IMR-90 (cell line): ENCODE measurements around the gene NEO1.

Experiments
- BHLHE40 ChIP-seq: fragments of 150-350 bp; IDR thresholded peaks from 2 replicates; pipeline ENCODE4 v1.6.1; 2016; ENCODE audit warnings: mild to moderate bottlenecking, low read depth, low read length
- CEBPB ChIP-seq: IDR thresholded peaks from 2 replicates; pipeline ENCODE4 v1.6.1; 2012; ENCODE audit warnings: low read depth, low read length, improper control_type of control experiment
- CHD1 ChIP-seq: IDR thresholded peaks from 2 replicates; pipeline ENCODE4 v1.6.1; 2012; ENCODE audit warnings: low read depth, low read length, improper control_type of control experiment
- MAFK ChIP-seq: IDR thresholded peaks from 2 replicates; pipeline ENCODE4 v1.6.1; 2012; ENCODE audit warnings: low read depth, low read length, improper control_type of control experiment
- MAZ ChIP-seq: IDR thresholded peaks from 2 replicates; pipeline ENCODE4 v1.6.1; 2012; ENCODE audit warnings: low read depth, mild to moderate bottlenecking, low read length, improper control_type of control experiment, moderate library complexity, borderline replicate concordance
- MXI1 ChIP-seq: IDR thresholded peaks from 2 replicates; pipeline ENCODE4 v1.6.1; 2012; ENCODE audit warnings: low read depth, mild to moderate bottlenecking, low read length, moderate library complexity, borderline replicate concordance
- NFE2L2 ChIP-seq: fragments of 150-350 bp; IDR thresholded peaks from 2 replicates; pipeline ENCODE4 v1.6.1; 2016; ENCODE audit warnings: low read depth, mild to moderate bottlenecking, low read length
- POLR2A ChIP-seq: IDR thresholded peaks from 2 replicates; pipeline ENCODE4 v1.6.1; 2012; ENCODE audit warnings: mild to moderate bottlenecking, low read depth, low read length
- RAD21 ChIP-seq: IDR thresholded peaks from 2 replicates; pipeline ENCODE4 v1.6.1; 2012; ENCODE audit warnings: low read length, improper control_type of control experiment
- RCOR1 ChIP-seq: IDR thresholded peaks from 2 replicates; pipeline ENCODE4 v1.6.1; 2012; ENCODE audit warnings: mild to moderate bottlenecking, low read length, improper control_type of control experiment; ENCODE audit not compliant: insufficient replicate concordance
- RFX5 ChIP-seq: IDR thresholded peaks from 2 replicates; pipeline ENCODE4 v1.8.0; 2012; ENCODE audit warnings: low read depth, mild to moderate bottlenecking, low read length, moderate library complexity
- SMC3 ChIP-seq: fragments of 150-350 bp; IDR thresholded peaks from 2 replicates; pipeline ENCODE4 v1.6.1; 2016; ENCODE audit warnings: low read depth, mild to moderate bottlenecking, antibody characterized with exemption, low read length, moderate library complexity
- TF ChIP-seq, protein P1 (sequence below): conservative IDR thresholded peaks from 2 replicates; pipeline ENCODE4 v1.5.1; 2012; ENCODE audit warnings: mild to moderate bottlenecking, low read depth, low read length, improper control_type of control experiment
- TF ChIP-seq, protein P2 (sequence below): fragments of 150-350 bp; IDR thresholded peaks from 2 replicates; pipeline ENCODE4 v1.6.1; 2017; ENCODE audit warnings: mild to moderate bottlenecking, antibody characterized with exemption, low read length, low read depth

DNA sequence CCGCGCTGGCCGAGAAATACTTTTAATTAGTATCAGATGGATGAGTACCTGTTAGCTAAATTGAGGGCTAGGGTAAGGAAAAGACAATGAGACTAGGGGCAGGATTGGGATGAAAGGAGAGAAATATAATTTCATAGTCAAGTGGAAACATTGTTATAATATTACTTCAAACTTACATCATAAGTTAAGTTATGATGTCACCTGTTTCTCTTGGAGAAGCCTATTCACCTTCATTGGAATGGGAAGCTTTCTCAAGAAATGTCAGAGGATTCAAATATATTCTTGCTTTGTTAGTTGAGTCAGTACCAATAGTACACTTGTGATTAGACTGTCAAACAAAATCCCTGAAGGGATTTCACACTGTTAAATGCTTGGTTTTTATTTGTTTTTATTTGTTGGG is 116.2 kb downstream of the NEO1 start:
- TF ChIP-seq, protein P1, sequence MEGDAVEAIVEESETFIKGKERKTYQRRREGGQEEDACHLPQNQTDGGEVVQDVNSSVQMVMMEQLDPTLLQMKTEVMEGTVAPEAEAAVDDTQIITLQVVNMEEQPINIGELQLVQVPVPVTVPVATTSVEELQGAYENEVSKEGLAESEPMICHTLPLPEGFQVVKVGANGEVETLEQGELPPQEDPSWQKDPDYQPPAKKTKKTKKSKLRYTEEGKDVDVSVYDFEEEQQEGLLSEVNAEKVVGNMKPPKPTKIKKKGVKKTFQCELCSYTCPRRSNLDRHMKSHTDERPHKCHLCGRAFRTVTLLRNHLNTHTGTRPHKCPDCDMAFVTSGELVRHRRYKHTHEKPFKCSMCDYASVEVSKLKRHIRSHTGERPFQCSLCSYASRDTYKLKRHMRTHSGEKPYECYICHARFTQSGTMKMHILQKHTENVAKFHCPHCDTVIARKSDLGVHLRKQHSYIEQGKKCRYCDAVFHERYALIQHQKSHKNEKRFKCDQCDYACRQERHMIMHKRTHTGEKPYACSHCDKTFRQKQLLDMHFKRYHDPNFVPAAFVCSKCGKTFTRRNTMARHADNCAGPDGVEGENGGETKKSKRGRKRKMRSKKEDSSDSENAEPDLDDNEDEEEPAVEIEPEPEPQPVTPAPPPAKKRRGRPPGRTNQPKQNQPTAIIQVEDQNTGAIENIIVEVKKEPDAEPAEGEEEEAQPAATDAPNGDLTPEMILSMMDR = no peak
- no peak for TF ChIP-seq POLR2A
- TF ChIP-seq, protein P2, sequence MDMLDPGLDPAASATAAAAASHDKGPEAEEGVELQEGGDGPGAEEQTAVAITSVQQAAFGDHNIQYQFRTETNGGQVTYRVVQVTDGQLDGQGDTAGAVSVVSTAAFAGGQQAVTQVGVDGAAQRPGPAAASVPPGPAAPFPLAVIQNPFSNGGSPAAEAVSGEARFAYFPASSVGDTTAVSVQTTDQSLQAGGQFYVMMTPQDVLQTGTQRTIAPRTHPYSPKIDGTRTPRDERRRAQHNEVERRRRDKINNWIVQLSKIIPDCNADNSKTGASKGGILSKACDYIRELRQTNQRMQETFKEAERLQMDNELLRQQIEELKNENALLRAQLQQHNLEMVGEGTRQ = no peak
- no peak for TF ChIP-seq CEBPB
- no peak for TF ChIP-seq RFX5
- TF ChIP-seq MAZ = no peak
- TF ChIP-seq MAFK = no peak
- TF ChIP-seq MXI1 = no peak
- TF ChIP-seq CHD1 = no peak
- TF ChIP-seq RAD21 = no peak
- no peak for TF ChIP-seq RCOR1
- TF ChIP-seq NFE2L2 = no peak
- no peak for TF ChIP-seq BHLHE40
- TF ChIP-seq SMC3 = no peak
